ENCODE results near the gene ZMIZ1. TPM values are rescaled to one million over a fixed set of nuclear protein-coding genes. Genes with fewer than 3 reads are reported as not detected.

Gene ZMIZ1
- total RNA-seq, 1 donor from 2014 or later = 107 TPM

DNA sequence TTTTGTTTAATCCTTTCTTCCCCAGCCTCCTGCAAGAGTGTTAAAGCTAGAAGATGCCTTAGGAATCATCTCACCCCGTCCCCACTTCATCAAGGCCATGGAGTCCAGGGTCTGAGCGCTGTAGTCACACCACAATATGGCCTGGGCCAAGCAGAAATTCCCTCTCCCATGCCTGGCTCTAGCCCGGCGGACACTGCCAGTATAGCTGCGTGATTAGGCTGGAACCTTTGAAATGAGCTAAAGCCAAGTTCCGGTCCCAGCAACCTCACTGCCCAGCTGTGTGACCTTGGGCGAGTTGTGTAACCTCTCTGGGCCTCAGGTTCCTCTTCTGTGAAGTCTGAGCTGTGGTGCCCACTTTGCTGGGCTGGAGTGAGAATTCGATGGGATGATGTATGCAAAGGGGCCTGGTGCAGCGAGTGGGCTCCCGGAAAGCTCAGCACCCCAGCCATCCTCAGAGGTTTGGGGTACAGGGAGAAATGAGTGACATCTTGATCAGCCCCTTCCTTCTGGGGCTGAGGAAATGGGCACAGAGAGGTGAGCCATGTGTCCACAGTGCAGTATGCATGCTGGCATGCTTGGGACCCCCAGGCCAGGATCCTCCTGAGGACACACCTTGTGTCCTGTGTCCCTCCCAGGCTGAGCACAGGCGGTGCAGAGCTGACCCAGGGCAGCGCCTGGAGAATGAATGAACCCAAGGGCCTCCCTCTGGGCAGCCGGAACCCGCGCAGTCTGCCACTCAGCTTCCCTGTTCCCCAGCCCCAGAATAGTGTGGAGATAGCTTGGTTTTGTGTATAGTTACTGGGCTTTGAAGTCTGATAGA, 118.6 kb downstream of the ZMIZ1 start:
- no peak for DNase-seq (ENCODE audit: low spot score)

DNA sequence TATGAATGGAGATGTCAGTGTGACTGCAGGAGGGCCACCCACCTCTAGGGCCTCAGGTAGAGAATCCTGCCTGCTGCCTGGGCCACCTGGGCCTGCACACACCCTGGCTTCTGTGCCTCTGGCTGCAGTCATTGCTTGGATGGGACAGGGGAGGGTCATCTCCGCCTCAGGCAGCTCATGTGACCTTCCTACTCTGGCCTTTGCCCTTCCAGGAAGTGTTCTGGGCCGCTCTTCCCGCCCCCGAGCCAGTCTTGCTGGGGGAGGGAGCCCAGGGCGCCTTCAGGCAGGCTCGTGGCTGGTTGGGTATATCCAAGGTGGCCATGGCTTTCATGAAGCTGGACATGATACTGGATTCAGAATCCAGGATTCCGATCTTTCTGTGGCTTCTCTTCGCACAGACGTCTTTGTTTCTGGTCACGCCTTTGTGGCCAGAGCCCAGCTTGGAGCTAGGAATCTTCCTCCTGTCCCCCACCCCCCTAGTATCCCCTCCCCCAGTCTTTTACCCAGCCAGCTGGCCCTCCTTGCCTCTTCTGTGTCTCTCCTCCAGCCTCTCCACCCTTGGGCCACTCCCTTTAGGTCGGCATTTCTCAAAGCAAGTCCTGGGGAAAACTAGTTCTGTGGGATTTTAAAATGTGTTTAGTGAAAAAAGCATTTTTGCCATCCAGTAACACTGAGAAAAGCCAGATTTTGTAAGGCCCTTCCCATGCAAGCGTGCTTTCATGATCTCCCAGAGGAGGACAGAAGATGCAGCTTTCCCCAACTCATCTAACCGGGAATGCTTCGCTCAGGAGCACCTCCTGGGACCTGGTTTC, 119.6 kb downstream of the ZMIZ1 start:
- no peak for DNase-seq (ENCODE audit: low spot score)

DNA sequence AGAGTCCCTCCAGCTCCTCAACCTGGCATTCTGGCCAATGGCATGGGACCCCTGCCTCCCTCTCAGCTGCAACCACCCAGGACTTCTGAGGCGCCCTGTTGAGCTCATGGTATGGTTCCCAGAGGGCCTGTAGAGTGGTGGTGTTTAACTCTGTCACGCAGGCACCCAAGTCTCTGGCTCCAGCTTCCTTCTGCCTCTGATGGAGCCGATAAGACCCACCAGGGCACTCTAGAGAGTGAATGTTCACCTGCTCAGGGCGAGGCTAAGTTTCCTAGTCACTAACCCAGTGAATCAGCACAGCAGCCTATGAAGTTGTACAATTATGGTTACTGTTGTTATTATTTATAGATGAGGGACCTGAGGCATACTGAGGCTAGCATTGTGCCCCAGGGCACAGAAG, 120.4 kb downstream of the ZMIZ1 start:
- no peak for DNase-seq (ENCODE audit: low spot score)

DNA sequence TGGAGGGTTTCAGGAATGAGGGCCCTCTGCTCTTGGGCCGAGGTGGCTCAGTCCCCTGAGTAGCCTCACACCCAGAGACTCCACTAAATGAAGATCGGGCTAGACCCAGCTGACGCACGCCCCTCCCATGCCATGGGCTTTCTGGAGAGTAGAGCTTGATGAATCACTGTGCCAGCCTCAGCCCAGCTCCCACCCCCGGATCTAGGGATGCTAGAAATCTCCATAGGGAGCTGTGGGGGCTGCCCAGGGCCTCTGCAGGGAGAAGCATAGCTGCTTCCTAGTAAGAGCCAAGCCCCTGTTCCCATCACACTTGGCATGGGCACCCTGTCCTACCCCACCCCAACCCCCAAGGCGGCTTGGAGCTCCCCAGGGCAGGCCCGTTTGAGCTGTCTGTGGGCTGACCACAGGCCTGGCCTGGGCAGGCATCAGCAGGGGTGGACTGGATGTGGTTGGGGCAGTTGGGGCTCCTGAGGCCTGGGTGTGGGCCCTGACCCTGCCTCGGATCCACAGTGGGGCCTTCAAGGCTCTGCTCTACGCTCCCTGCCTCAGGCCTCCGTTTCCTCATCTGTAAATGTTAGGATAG, 121.2 kb downstream of the ZMIZ1 start:
- DNase-seq (ENCODE audit: low spot score) = no peak

DNA sequence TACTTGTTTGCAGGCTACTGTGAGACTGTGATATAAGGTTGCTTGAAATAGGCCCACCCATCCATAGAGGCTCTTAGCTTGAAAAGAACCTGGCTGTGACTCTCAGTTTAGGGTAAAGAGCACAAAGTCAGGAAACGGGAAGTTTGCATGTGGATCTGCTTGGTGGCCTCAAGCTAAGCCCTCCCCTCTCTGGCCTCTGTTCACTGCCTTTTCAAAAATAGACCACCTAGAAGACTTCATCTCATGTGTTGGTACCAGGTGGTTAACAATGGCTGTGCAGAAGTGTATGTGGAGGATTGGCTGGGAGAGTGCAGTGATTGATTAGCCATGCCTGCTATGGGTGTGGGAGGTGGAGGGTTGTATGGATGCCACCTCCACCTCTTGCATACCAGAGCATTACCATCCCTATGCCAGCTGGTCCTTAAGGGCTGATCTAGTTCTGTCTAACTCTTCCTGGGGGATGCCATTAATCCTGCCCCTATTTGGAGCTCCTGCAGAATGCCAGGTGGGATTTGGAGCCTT, 122.0 kb downstream of the ZMIZ1 start:
- DNase-seq (ENCODE audit: low spot score) = no peak

DNA sequence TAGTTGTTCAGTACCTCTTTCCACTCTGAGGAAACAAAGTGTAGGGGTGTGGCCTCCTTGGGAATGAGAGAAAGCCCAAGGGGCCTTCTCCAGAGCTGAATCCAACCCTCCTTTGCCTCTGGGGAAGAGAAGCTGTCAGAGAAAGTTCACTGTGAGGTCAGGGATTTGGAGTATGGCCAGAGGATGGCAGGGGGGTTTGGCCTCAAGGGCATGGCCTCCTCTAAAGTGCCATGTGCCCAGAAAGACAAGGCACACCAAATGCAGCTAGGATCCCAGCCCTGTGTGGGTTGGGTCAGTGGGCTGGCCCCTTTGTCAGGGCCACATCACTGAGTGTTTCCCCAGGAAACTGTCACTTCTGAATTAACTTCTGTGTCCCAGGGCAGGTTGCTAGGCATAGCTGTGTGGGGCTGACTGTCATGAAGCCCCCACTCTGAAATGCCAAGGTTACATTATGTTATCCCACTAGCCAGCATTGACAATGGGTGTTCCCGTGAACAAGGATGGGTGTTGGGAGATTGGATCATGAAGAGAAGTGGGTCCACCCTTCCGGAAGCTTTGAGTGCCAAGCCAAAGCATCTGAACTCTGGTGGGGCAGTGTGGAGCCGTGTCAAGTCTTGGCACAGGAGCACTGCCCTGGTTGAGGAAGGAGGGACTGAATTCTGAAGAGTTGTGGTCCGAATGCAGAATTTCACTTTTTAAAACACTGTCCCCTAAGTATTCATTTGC, 123.3 kb downstream of the ZMIZ1 start:
- no peak for DNase-seq (ENCODE audit: low spot score)

DNA sequence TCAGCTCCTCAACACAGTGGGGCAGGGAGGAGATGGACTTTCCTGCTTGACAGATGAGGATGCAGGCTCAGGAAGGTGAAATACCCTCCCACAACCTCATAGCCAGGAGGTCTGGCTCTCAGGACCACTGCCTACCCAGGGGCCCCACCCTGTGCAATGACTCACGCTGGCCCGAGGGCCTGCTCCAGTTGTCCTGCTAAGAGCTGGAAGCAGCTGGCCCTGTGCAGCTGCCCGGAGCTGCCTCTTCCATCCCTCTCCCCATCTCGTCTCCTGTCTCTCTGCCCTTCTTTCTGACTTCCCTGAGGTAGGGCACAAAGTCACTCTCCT, 123.9 kb downstream of the ZMIZ1 start:
- no peak for DNase-seq (ENCODE audit: low spot score)

DNA sequence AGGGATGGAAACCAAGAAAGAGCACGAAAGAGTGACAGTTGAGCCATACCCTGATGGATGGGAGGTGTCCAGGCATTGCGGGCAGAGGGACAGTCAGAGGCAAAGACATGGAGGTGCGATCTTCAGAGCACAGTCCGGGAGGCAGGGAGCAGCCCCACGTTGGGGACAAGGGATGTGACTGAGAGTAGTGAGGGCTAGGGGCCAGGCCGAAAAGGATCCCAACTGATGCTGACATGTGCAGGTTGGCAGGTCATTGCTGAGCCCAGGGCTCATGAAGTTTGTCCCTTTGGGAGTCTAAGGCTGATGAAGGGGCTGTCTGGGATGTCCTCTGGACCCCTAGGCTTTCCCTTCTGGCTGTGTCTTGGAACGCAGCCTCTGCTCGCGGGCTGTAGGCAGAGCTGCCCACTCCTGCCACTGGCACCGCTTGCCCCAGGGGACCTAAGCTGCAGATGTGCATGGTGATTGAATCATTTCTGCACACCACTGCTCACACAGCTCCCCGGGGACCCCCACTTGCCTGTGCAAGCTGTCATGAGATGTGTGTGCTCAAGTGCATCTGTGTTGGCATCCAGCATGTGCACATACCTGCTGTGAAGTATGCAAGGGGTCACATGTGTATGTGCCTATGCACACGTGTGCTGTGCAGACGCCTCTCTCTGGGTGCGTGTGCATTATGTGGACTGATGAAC, 125.1 kb downstream of the ZMIZ1 start:
- DNase-seq (ENCODE audit: low spot score) = no peak

DNA sequence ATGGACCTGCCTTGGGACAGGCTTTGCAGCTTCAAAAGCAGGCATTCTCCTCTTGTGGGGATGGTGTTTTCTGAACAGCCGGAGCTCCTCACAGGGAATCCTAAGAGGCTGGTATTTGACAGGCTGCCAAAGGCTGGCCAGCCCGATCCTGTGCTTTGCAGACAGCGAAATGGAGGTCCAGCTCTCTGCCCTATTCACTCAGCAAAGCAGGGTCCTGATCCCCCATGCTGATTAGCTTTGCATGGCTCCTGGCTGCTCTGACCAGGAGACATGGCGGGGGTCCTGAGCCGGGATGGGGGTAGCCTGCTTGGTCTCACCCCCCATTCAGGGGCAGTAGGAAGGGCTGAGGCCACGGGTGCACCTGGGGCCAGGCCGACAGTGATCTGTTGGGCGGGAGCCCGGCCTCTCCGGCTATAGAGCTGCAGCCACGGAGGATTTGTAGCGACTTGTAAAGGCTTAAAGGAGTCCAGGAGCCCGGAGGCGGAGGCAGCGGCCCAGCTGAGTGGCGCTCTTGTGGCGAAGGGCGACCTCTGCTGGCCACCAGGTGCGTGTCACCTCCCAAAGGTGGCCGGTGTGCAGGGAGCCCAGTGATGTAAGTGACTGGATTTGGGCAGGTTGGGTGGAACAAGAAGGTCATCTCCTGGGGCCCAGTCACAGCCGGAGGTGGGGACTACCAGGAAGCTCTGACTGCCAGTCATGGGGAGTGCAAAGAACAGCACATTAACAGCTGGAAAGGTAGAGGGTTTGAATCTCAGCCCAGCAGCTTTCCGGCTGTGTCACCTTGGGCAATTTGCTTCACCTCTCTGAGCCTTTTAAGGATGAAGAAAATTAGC, 126.5 kb downstream of the ZMIZ1 start:
- DNase-seq (ENCODE audit: low spot score) = peak; percentile 85

DNA sequence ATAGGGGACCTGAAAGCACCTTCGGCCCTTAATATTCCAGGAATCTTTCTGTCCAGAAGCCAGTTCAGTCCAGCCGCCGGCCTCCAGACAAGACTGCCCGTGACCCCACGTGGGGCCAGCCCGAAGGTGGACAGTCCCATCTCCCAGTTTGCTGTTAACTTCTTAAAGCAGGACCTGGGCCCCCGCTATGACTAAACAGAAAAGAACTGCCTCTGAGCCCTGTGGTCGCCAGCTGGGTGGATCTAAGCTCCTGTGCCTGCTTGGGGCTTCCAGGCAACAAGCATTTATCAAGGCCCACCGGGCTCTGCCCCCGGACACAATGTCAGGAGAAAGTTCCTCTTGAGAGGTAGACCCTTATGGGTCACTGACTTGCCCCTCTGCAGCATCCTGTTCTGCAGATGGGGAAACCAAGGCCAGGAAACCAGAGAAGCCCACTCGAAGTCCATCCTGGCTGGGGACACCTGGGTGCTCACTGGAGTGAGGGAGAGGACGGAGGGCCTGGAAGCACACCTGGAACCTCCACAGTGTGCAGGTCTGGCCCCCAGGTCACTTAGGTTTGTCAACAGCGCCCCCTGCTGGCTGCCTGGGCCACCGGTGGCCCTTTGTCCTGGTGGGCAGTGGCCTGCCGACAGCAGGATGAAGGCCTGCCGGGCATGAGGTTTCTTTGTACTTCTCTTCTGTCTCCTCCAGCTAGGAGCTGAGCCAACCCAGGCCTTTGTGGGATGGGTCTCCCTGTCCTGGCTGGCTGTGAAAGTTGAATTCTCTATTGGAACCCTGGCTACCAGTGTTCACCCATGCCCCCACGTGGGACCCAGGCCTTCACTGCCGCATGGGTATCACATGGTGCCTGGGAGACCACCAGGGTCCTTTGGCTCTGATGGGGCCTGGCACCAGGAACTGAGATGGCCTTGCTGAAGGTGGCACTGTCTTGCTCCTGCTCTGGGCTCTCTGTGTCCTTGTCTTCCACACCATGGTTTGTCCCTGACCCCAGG, 128.0 kb downstream of the ZMIZ1 start:
- peak; percentile 62 for DNase-seq (ENCODE audit: low spot score)

DNA sequence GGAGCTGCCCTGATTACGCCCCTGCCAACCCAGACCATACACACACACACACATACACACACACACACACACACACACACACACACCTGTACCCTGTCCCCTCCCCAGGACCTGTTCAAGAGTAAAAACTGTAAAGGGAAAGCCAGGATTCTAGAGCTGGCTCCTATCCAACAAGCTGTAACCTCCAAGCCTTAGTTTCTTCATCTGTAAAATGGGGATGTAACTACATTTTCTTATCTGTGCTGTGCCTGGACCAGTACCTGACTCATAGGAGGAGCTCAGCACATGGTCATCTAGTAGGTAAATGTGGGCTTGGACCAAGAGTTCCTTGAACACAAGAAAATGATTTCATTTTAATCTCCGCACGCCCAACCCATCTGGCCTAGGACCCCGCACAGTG, 128.8 kb downstream of the ZMIZ1 start:
- no peak for DNase-seq (ENCODE audit: low spot score)

DNA sequence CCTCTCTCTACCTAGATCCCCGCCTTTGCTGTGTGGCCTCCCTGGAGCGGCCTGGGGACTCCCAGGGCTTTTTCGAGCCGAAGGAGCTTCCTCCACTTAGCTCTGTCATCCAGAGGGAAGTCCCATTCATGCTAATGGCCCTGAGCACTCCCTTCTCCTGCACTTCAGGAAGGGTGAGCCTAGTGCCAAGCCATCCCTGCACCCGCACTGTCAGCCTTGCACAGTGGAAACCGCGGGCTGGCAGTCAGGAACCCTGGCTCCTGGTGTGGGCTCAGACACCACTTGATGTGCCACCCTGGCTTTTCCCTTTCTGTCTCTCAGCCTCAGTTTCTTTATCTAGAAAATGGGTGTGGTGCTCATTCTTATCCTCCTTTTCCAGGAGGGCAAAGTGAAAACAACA, 131.6 kb downstream of the ZMIZ1 start:
- no peak for DNase-seq (ENCODE audit: low spot score)

DNA sequence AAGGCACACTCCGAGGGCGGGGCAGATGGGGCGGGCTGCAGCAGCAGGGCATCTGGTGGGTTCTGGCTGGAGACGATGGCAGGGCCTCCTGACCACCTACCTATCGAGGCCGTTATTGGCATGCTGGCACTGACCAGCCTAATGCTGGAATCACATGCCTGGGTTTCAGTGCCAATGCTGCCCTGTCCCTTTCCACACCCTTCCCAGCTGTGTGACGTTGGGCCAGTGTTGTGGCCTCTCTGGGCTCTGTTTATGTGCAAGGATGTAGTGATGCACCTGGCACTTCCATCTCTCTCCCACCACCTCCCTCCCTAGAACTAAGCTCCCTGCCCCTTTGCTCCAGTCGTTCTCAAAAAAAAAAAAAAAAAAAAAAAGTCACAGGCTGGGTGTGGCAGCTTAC, 132.9 kb downstream of the ZMIZ1 start:
- no peak for DNase-seq (ENCODE audit: low spot score)

DNA sequence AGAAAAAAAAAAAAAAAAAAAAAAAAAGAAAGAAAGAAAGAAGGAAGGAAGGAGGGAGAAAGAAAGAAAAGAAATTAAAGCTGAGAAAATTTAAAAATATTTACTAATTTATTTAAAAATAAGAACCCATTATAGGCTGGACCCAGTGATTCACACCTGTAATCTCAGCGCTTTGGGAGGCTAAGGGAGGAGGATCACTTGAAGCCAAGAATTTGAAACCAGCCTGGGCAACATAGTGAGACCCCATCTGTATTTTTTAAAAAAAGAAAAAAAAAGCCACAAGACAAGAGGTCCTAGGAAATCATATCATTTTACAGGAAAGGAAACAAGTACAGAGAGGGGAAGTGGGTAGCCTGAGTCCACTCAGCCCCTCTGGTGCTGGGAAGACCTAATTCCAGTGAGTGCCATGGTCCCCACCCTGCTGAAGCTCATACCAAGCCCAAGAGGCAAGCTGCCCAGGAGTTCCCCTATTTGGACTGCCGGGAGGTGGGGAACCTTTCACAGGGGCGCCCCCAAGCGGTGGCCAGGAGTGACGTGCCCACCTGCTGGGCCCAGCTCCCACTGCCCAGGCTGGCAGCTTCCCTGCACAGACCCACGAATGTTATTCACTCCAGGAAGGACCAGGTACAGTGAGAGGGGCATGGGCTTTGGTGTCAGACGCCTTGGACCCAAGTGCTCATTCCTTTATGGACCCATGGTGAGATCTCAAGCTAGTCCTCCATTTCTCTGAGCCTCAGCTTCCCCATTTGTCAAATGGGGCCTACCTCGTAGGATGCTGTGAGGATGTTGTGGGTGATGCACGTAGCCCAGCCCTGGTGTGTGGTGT, 133.6 kb downstream of the ZMIZ1 start:
- DNase-seq (ENCODE audit: low spot score) = peak; percentile 38

DNA sequence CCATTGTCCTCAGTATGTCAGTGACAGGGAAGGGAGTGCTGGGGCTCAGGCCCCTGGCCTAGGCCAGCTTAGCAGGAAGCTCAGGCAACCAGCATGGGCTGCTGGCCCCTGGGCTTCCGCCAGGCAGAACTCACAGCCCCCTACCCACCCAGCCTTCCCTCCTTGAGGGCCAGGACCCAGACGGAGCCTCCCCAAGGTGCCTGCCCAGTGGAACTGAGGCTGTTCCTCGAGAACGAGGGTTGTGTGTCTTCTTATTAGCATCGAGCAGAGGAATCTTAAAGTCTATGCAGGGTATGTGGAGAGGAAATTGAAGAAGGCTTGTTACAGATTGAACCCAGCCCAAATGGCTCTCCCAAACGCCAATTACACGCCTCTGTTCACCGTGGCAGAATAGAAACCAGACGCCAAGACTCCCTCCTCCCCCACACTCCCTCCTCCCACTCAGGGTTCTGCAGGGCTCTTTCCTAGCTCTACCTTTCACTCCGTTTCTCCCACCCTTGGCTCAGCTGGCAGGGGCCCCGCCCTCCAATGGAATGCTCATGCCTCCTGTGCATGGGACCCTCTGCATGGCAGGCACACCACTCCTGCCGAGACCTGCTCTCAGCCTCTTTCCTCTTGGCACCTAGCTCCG, 134.4 kb downstream of the ZMIZ1 start:
- no peak for DNase-seq (ENCODE audit: low spot score)

DNA sequence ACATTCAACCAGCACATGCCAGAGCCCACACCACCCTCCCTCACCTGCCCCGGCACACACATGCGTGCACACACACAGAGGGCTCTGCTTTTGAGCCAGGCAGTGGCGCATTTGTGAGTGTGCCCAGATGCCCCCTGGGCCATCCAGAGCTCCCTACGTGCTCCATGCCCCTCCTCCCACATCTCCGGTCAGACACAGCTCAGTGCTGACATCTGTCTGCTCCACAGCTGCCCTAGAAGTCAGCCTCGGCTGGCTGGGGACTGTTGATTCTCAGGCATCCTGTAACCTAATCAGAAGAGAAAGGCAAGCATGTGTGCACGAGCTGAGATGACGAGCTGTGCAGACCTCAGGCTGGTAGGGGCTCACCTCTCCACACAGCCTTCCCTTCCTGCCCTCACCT, 135.1 kb downstream of the ZMIZ1 start:
- DNase-seq (ENCODE audit: low spot score) = no peak

DNA sequence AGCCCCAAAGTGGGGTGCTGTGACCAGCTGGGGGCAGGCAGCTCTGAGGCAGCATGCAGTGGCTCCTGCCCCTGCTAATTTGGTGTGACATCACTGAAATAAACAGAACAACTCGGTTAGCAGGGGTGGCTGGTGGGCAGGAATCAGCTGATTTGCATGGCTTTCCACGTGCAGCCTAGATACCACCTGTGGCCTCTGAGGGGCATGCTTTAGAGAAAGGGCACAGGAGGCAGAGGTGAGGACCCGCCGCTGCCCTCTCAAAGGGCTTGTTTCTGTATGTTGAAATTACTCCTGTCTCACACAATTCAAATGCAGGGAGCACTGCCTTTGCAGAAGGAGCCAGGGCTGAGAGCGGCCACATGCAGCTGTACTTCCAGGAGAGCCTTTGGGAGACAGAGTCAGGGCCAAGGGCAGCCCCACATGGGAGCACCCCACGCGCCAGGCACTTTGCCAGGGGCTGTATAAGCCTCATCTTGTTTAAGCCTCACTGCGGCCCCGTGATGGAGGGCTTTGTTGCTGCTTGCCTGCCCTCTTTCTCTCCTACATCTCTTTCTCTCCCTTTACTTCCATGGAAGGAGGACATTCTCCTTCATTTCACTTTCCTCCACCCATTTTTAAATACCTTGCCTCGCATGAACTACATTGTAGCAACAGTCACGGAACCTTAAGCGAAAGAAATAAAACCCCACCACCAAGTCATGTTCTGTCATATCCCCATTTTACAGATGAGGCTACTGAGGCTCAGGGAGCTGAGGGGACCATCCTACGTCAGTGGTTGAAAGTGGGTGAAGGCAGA, 137.7 kb downstream of the ZMIZ1 start:
- no peak for DNase-seq (ENCODE audit: low spot score)

All from mucosa of gallbladder (tissue), 1 donor.